Small intestine (tissue), 16 donors: ENCODE results near the gene TTC22. TPM values are rescaled to one million over a fixed set of nuclear protein-coding genes. Genes with fewer than 3 reads are reported as not detected.

Source experiments
- DNase-seq, 2 donors: peaks; one replicate each; pipeline versions ENCODE4 v3.0.0 to v3.0.0-alpha.2; 2013
- FAIRE-seq: peaks from 2 replicates; lab custom pipeline; 2012; peaks lifted over from hg19 to GRCh38; lab: Jason Lieb, UNC
- H3K27ac ChIP-seq, 3 donors: one replicate each; pipeline ENCODE4 v1.5.1; 2013; ENCODE audit warnings: low read length in 2 of 3, mild to moderate bottlenecking in 2 of 3, control low read depth in 1 of 3, inconsistent platforms in 1 of 3, low read depth in 1 of 3, moderate library complexity in 1 of 3
- H3K27me3 ChIP-seq, 3 donors: one replicate each; pipeline ENCODE4 v1.6.1; 2013; ENCODE audit warnings: low read length in 3 of 3, inconsistent platforms in 1 of 3; ENCODE audit not compliant: control insufficient read depth in 3 of 3, insufficient read depth in 3 of 3
- H3K36me3 ChIP-seq, 3 donors: one replicate each; pipeline ENCODE4 v1.6.1; 2013; ENCODE audit warnings: low read length in 3 of 3, inconsistent platforms in 1 of 3, low read depth in 1 of 3, mild to moderate bottlenecking in 1 of 3, moderate library complexity in 1 of 3; ENCODE audit not compliant: control insufficient read depth in 3 of 3, insufficient read depth in 2 of 3
- H3K4me1 ChIP-seq, 3 donors: one replicate each; pipeline ENCODE4 v1.6.1; 2013; ENCODE audit warnings: low read length in 2 of 3, inconsistent platforms in 1 of 3, low read depth in 1 of 3, mild to moderate bottlenecking in 1 of 3, moderate library complexity in 1 of 3; ENCODE audit not compliant: control insufficient read depth in 3 of 3, insufficient read depth in 2 of 3
- H3K4me3 ChIP-seq, 3 donors: one replicate each; pipeline ENCODE4 v1.5.1; 2013; ENCODE audit warnings: low read length in 3 of 3, control low read depth in 1 of 3, inconsistent platforms in 1 of 3, low read depth in 1 of 3, mild to moderate bottlenecking in 1 of 3, moderate library complexity in 1 of 3
- H3K9me3 ChIP-seq, 2 donors: one replicate each; pipeline ENCODE4 v1.6.1; 2013; ENCODE audit warnings: low read depth in 1 of 2, low read length in 1 of 2; ENCODE audit not compliant: control insufficient read depth in 2 of 2, insufficient read depth in 1 of 2
- WGBS, 3 donors: extraction: QIAGEN DNeasy Blood & Tissue Kit; methylation state at CpG; one replicate each; pipeline ENCODE4 v1.1.7; 2013; 5-methylcytosine and 5-hydroxymethylcytosine counted together
- long read RNA-seq, 10 donors: transcript quantifications; one replicate each; lab custom pipeline, GENCODE V29; 2026
- polyA plus RNA-seq, 4 donors: library from polyadenylated mRNA; stranded (reverse) in 3 of 4; unstranded in 1 of 4; fragments of 200-250 nt in 3 of 4; fragments of 120-200 nt in 1 of 4; gene quantifications; one replicate each; pipeline versions ENCODE4 v1.2.1 to v1.2.3, GENCODE V29; 2013
- donor health status: healthy with polysubstance abuse.
- donor health status: control.
- donor health status: control.
- donor health status: Bipolar disorder and iron deficiency.
- donor health status: healthy.

Gene TTC22
- polyA plus RNA-seq = 10 to 100 TPM; 10.7 to 27.7 (median 23.8) TPM
- long read RNA-seq, donor 1 = 0 reads
- long read RNA-seq, donor 2, partial matches to known transcripts = 0 of 3 reads
- long read RNA-seq, donor 2, other reads (novel, unspliced or antisense) = 0 of 3 reads
- long read RNA-seq, donor 3, partial matches to known transcripts = 0 of 5 reads
- long read RNA-seq, donor 3, other reads (novel, unspliced or antisense) = 0 of 5 reads
- long read RNA-seq, donor 4 = 0 reads
- long read RNA-seq, donor 5, partial matches to known transcripts = 0 of 1 reads
- long read RNA-seq, donor 5, other reads (novel, unspliced or antisense) = 0 of 1 reads
- long read RNA-seq, donor 6, partial matches to known transcripts = 0 of 2 reads
- long read RNA-seq, donor 6, other reads (novel, unspliced or antisense) = 0 of 2 reads
- long read RNA-seq, donor 7 = 0 reads
- long read RNA-seq, donor 8 = 0 reads
- long read RNA-seq, donor 9 = 0 reads
- long read RNA-seq, donor 10, partial matches to known transcripts = 0 of 6 reads
- long read RNA-seq, donor 10, other reads (novel, unspliced or antisense) = 0 of 6 reads

DNA sequence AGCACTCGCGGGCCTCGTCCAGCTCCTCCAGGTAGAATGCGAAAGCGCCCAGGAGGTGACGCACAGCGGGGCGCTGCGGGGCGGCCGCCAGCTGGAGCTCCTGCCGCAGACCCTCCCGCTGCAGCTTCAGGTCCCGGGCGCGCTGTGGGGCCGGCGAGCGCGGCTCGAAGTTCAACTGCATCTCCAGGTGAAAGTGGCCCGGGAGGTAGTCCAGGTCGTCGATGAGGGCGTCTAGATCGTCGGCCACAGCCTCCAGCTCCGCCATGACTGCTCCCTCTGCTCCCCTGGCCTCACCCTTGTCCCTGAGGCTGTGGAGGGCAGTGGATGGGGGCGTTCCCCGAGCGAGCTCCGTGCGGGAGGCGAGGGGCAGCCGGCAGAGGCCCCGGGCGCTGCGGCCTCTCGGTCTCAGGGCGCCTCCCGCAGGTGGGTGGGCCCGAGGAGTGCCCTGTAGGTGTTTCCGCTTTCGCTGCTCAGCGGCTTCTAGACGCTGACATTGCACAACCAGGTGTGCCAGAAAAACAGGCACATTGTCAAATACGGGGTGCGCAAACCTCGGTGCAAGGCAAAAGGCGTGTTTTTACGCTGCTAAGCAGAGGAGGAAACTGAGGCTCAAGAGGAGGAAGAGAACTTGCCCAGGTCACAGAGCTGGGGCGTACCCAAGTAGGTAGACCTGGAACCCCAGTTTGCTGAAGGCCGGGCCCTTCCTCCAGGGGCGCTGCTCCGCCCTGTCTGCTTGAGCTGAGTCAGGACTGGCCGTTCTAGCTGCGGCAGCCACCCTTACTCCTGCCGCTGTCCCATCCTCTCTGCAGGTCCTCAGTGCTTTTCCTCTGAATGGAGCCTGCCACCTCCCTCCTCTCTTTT, at the start of gene TTC22:
Gene TTC22 (minus strand): TSS at position 425 of the 861 bp plus-strand sequence. CDS start 160 bp downstream, at position 265.
- FAIRE-seq (no peak), DNase-seq (peak; percentile 90 to 95)
- WGBS, 3 donors = 1 to 4% (median 1%) methylated on average over 46 to 58 of the region's 58 CpGs
- H3K4me1 ChIP-seq = peaks cover 5 to 59% (median 20%) of the 10 kb centered on the region in 3 donors
- peaks cover 0 to 18% (median 0%) of the 10 kb centered on the region in 3 donors for H3K36me3 ChIP-seq
- H3K27me3 ChIP-seq = peaks cover 0 to 2% (median 0%) of the 10 kb centered on the region in 3 donors
- H3K27ac ChIP-seq = peak within 1 kb of the TSS; percentile 88 to 95 (median 95)
- H3K9me3 ChIP-seq = no peaks in the 10 kb centered on the region
- peak within 1 kb of the TSS; percentile 56 to 83 (median 63) for H3K4me3 ChIP-seq

GRCh38 chr1:54850737-54851136, 49.6 kb upstream of the TTC22 start:
- no peak overlapping the region for H3K27ac ChIP-seq
- no peak for FAIRE-seq

DNA sequence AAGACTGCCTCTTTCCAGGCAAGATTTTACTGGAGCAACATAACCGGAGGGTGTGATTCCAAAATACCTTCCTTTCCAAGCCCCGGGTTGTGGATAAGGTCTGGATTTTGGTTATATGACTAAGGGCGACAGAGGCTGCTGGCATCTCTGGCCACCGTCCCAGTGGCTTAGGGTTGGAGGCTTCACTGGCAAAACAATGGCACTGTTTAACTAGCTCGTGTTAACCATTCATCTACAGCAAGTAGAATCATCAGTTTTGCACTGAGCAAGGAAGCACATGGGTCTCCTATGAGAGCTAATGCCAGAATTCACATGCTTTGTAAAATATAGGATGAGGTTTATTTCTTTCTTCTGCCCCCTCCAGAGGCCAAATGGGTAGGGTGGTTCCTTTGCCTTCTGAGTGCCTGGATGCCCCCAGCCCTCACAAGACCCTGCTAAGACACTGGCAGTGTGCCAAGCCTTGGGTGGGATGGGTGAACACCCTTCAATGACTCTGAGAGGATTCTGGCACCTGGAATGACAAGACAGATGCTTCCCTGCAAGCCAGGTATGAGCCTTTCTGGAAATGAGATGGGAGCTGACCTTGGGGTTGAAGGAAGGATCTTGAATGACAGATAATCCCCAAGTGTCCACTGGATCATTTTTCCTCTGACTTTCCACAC, 49.1 kb upstream of the TTC22 start:
- WGBS, 3 donors = 75 to 83% (median 78%) methylated on average over 5 of the region's 5 CpGs
- FAIRE-seq = no peak
- Histone ChIP-seq H3K36me3 (peaks cover 8 to 74% (median 8%) of the 10 kb centered on the region in 3 donors), H3K4me1 (no peaks in the 10 kb centered on the region), H3K27ac (no peak overlapping the region), H3K9me3 (no peaks in the 10 kb centered on the region), H3K4me3 (no peak overlapping the region), H3K27me3 (no peaks in the 10 kb centered on the region)
- DNase-seq = no peak

More at GRCh38 chr1:54850737-54851136, 49.6 kb upstream of the TTC22 start:
- no peak for DNase-seq
- WGBS, 3 donors = 86 to 95% (median 92%) methylated on average over 9 of the region's 9 CpGs
- H3K4me1 ChIP-seq = no peaks in the 10 kb centered on the region
- H3K9me3 ChIP-seq = no peaks in the 10 kb centered on the region
- H3K36me3 ChIP-seq = peaks cover 8 to 78% (median 8%) of the 10 kb centered on the region in 3 donors
- no peak overlapping the region for H3K4me3 ChIP-seq
- no peaks in the 10 kb centered on the region for H3K27me3 ChIP-seq

- H3K36me3 ChIP-seq = peaks cover 8 to 72% (median 8%) of the 10 kb centered on the region in 3 donors
- DNase-seq (no peak), FAIRE-seq (no peak)
- H3K27ac ChIP-seq = no peak overlapping the region
- no peak overlapping the region for H3K4me3 ChIP-seq
- no peaks in the 10 kb centered on the region for H3K9me3 ChIP-seq
- H3K4me1 ChIP-seq = no peaks in the 10 kb centered on the region
- H3K27me3 ChIP-seq = no peaks in the 10 kb centered on the region
- 93 to 95% (median 95%) methylated on average over 6 of the region's 6 CpGs for WGBS, 3 donors
These were observed 48.3 kb upstream of the TTC22 start for GRCh38 chr1:54849219-54850068.

GRCh38 chr1:54848134-54848948, 47.2 kb upstream of the TTC22 start:
- H3K4me1 ChIP-seq = no peaks in the 10 kb centered on the region
- H3K9me3 ChIP-seq = no peaks in the 10 kb centered on the region
- no peak for DNase-seq
- no peak overlapping the region for H3K4me3 ChIP-seq
- H3K36me3 ChIP-seq = peaks cover 1 to 62% (median 8%) of the 10 kb centered on the region in 3 donors
- no peaks in the 10 kb centered on the region for H3K27me3 ChIP-seq
- no peak overlapping the region for H3K27ac ChIP-seq
- FAIRE-seq = no peak
- WGBS, 3 donors = 90 to 91% (median 91%) methylated on average over 7 of the region's 7 CpGs

- Histone ChIP-seq H3K4me1 (no peaks in the 10 kb centered on the region), H3K27me3 (no peaks in the 10 kb centered on the region), H3K9me3 (no peaks in the 10 kb centered on the region), H3K4me3 (no peak overlapping the region), H3K27ac (no peak overlapping the region), H3K36me3 (peaks cover 0 to 55% (median 8%) of the 10 kb centered on the region in 3 donors)
- DNase-seq = peak in 1 of 2 donors; percentile 32
- FAIRE-seq = no peak
- 58 to 82% (median 78%) methylated on average over 9 of the region's 9 CpGs for WGBS, 3 donors
These were observed 45.7 kb upstream of the TTC22 start for GRCh38 chr1:54846716-54847284.

DNA sequence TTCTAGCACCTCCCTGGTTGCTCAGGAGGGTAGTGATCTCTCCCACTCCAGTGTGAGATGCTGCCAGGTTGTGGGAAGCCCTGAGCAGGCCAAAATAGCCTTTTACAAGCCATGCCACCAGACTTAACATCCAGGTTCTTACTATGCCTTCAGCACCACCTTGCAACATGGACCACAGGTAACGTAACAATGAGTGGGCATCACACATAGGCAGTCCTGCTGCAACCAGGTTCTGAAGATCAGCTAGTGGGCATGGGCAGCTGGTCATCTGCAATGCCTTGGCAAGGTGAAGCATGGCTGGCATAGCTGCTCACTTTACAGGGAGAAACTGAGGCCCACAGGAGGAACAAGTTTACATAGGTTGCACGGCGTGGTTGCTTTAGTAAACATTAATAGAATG, 45.2 kb upstream of the TTC22 start:
- no peak overlapping the region for H3K27ac ChIP-seq
- H3K36me3 ChIP-seq = peaks cover 0 to 52% (median 4%) of the 10 kb centered on the region in 3 donors
- H3K4me3 ChIP-seq = no peak overlapping the region
- 96 to 98% (median 97%) methylated on average over 3 of the region's 3 CpGs for WGBS, 3 donors
- DNase-seq (no peak), FAIRE-seq (no peak)
- H3K4me1 ChIP-seq = no peaks in the 10 kb centered on the region
- H3K9me3 ChIP-seq = no peaks in the 10 kb centered on the region
- H3K27me3 ChIP-seq = no peaks in the 10 kb centered on the region
